Upper lobe of left lung (tissue), 6 donors: Measurements from ENCODE around the gene DNAJC5G. TPM values are rescaled to one million over a fixed set of nuclear protein-coding genes. Genes with fewer than 3 reads are reported as not detected.
"Not testable (repeated sequence)": the region's sequence is repeated elsewhere in the genome, so short reads cannot be mapped to it uniquely, and the experiment has no call there.

ENCODE experiments used
- ATAC-seq, 2 donors: fragments of 200-7000 bp; cut with Tn5 transposase; one replicate each; pipeline ENCODE4 v1.9.1; 2022; ENCODE audit warnings: mild to moderate bottlenecking in 2 of 2, moderate library complexity in 2 of 2; ENCODE audit not compliant: low FRiP score in 2 of 2
- DNase-seq, 2 donors: peaks; one replicate each; pipeline ENCODE4 v3.0.0-alpha.2; 2019 to 2020
- H3K27ac ChIP-seq, 4 donors: fragments of 200-600 bp; sonication (generic); one replicate each; pipeline ENCODE4 v1.5.1; 2016 to 2019
- H3K27me3 ChIP-seq, 4 donors: fragments of 200-600 bp; sonication (generic); one replicate each; pipeline ENCODE4 v1.5.1; 2017 to 2019
- H3K36me3 ChIP-seq, 4 donors: fragments of 200-600 bp; sonication (generic); one replicate each; pipeline ENCODE4 v1.5.1; 2016 to 2019
- H3K4me1 ChIP-seq, 4 donors: fragments of 200-600 bp; sonication (generic); one replicate each; pipeline ENCODE4 v1.5.1; 2018 to 2019
- H3K4me3 ChIP-seq, 4 donors: fragments of 200-600 bp; sonication (generic); one replicate each; pipeline ENCODE4 v1.5.1; 2017 to 2019; ENCODE audit warnings: mild to moderate bottlenecking in 2 of 4, moderate library complexity in 1 of 4
- H3K9me3 ChIP-seq, 4 donors: fragments of 200-600 bp; sonication (generic); one replicate each; pipeline ENCODE4 v1.5.1; 2018 to 2019
- CTCF ChIP-seq, 6 experiments: fragments of 450-650 bp in 4 of 6; fragments of 200-600 bp in 2 of 6; sonication (generic) in 2 of 6; IDR thresholded peaks; one replicate each; pipeline ENCODE4 v1.5.1; 2016 to 2019; ENCODE audit warnings: antibody characterized with exemption in 6 of 6
- EP300 ChIP-seq, 4 donors: sonication (generic); formaldehyde crosslinking; IDR thresholded peaks; one replicate each; pipeline ENCODE4 v1.5.1; 2017; ENCODE audit warnings: antibody characterized with exemption in 4 of 4, control low read depth in 2 of 4
- POLR2A ChIP-seq, 4 donors: fragments of 450-650 bp; IDR thresholded peaks; one replicate each; pipeline ENCODE4 v1.5.1; 2016 to 2017; ENCODE audit warnings: antibody characterized with exemption in 4 of 4, mild to moderate bottlenecking in 2 of 4
- POLR2AphosphoS5 ChIP-seq, 2 donors: sonication (generic); formaldehyde crosslinking; IDR thresholded peaks; one replicate each; pipeline ENCODE4 v1.5.1; 2017; ENCODE audit warnings: antibody characterized with exemption in 2 of 2
- WGBS, 2 donors: methylation state at CpG; one replicate each; pipeline ENCODE4 v1.1.5; 2017 to 2018; 5-methylcytosine and 5-hydroxymethylcytosine counted together
- total RNA-seq, 6 donors: library from RNA; depleted of rRNA in 4 of 6; stranded (reverse); fragments of >200 nt in 4 of 6; gene quantifications; one replicate each; pipeline versions ENCODE4 v1.1.0 to v1.2.1, GENCODE V29; 2016 to 2021
- donor health status: DM: no; HTN: no; CAD: no; lungs with moderate emphysema.
- donor health status: DM: no; HTN: yes; CAD: no; lungs with severe emphysema.

The DNAJC5G gene
- total RNA-seq, 6 donors from 2014 or later = not detected

GRCh38 chr2:27294928-27295327 lies 19.7 kb downstream of the DNAJC5G start:
- DNase-seq = no peak
- WGBS, 2 donors = 80 to 81% methylated on average over 8 of the region's 8 CpGs
- no peaks in the 10 kb centered on the region for H3K9me3 ChIP-seq
- H3K27ac ChIP-seq = no peak overlapping the region
- no peaks in the 10 kb centered on the region for H3K36me3 ChIP-seq
- no peak for TF ChIP-seq POLR2A (IDR thresholded peaks at IDR 0.05)
- TF ChIP-seq EP300 (IDR thresholded peaks at IDR 0.05) = no peak
- TF ChIP-seq CTCF (IDR thresholded peaks at IDR 0.05) = no peak
- no peak for TF ChIP-seq POLR2AphosphoS5 (IDR thresholded peaks at IDR 0.05)
- no peaks in the 10 kb centered on the region for H3K27me3 ChIP-seq
- no peaks in the 10 kb centered on the region for H3K4me1 ChIP-seq
- ATAC-seq = no peak
- H3K4me3 ChIP-seq = no peak overlapping the region

GRCh38 chr2:27296481-27296880 lies 21.2 kb downstream of the DNAJC5G start:
- no peak overlapping the region for H3K4me3 ChIP-seq
- WGBS, 2 donors = 58 to 70% methylated on average over 4 of the region's 4 CpGs
- no peak for DNase-seq
- no peak overlapping the region for H3K27ac ChIP-seq
- TF ChIP-seq EP300 (IDR thresholded peaks at IDR 0.05) (no peak), CTCF (IDR thresholded peaks at IDR 0.05) (no peak), POLR2A (IDR thresholded peaks at IDR 0.05) (no peak), POLR2AphosphoS5 (IDR thresholded peaks at IDR 0.05) (no peak)
- peak in 1 of 2 donors; percentile 42 for ATAC-seq
- H3K36me3 ChIP-seq = no peaks in the 10 kb centered on the region
- H3K9me3 ChIP-seq = no peaks in the 10 kb centered on the region
- H3K27me3 ChIP-seq = no peaks in the 10 kb centered on the region
- H3K4me1 ChIP-seq = no peaks in the 10 kb centered on the region

GRCh38 chr2:27297195-27297594 lies 22.0 kb downstream of the DNAJC5G start:
- DNase-seq = no peak
- WGBS, 2 donors = 87 to 91% methylated on average over 3 of the region's 3 CpGs
- Histone ChIP-seq H3K4me3 (no peak overlapping the region), H3K9me3 (no peaks in the 10 kb centered on the region), H3K27me3 (no peaks in the 10 kb centered on the region), H3K4me1 (no peaks in the 10 kb centered on the region), H3K36me3 (no peaks in the 10 kb centered on the region), H3K27ac (no peak overlapping the region)
- no peak for TF ChIP-seq CTCF (IDR thresholded peaks at IDR 0.05)
- no peak for TF ChIP-seq POLR2A (IDR thresholded peaks at IDR 0.05)
- TF ChIP-seq EP300 (IDR thresholded peaks at IDR 0.05) = no peak
- TF ChIP-seq POLR2AphosphoS5 (IDR thresholded peaks at IDR 0.05) = no peak
- ATAC-seq = no peak

GRCh38 chr2:27298391-27299080 lies 23.3 kb downstream of the DNAJC5G start:
- Histone ChIP-seq H3K9me3 (no peaks in the 10 kb centered on the region), H3K4me1 (peaks cover 0 to 9% (median 5%) of the 10 kb centered on the region in 4 donors), H3K36me3 (no peaks in the 10 kb centered on the region), H3K4me3 (no peak overlapping the region), H3K27ac (no peak overlapping the region), H3K27me3 (no peaks in the 10 kb centered on the region)
- no peak for ATAC-seq
- peak in 1 of 2 donors; percentile 51 for DNase-seq
- TF ChIP-seq POLR2A (IDR thresholded peaks at IDR 0.05) (no peak), EP300 (IDR thresholded peaks at IDR 0.05) (no peak), POLR2AphosphoS5 (IDR thresholded peaks at IDR 0.05) (no peak), CTCF (IDR thresholded peaks at IDR 0.05) (no peak)
- 81 to 87% methylated on average over 17 to 18 of the region's 18 CpGs for WGBS, 2 donors

GRCh38 chr2:27300606-27301005 lies 25.4 kb downstream of the DNAJC5G start:
- H3K4me1 ChIP-seq, H3K9me3 ChIP-seq, H3K4me3 ChIP-seq, H3K36me3 ChIP-seq, ATAC-seq, H3K27me3 ChIP-seq, H3K27ac ChIP-seq, DNase-seq: not testable (repeated sequence)
- WGBS, 2 donors = 83 to 85% methylated on average over 4 of the region's 4 CpGs
